Activated T-cell treated with anti-CD3 and anti-CD28 coated beads, Interleukin-2, amount 50 U/mL, for 48 hours (primary cell): ENCODE measurements around the gene COG4.
A peak's percentile ranks its signal among the peaks of the same experiment; 100 is the strongest.

Source experiments
- DNase-seq, 2 experiments: peaks; one replicate each; pipeline ENCODE4 v3.0.0-alpha.2; 2020

The COG4 gene

DNA sequence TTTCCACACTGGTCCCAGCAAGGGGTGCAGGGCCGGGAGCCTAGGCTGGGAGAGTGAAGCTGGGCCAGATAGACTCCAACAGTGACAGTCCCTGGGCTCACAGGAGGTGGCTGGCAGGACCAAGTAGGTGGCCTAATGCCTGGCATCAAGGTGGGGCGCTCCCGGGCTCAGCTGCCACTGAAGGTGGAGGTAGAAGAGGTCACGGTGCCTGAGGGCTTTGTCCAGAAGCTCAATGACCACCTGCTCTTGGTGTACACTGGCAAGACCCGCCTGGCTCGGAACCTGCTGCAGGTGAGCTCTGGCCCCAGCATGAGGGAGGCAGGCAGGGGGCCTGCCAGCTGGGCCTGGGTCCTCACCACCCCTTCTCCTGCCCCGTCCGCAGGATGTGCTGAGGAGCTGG is 45.2 kb downstream of the COG4 start:
- no peak for DNase-seq

DNA sequence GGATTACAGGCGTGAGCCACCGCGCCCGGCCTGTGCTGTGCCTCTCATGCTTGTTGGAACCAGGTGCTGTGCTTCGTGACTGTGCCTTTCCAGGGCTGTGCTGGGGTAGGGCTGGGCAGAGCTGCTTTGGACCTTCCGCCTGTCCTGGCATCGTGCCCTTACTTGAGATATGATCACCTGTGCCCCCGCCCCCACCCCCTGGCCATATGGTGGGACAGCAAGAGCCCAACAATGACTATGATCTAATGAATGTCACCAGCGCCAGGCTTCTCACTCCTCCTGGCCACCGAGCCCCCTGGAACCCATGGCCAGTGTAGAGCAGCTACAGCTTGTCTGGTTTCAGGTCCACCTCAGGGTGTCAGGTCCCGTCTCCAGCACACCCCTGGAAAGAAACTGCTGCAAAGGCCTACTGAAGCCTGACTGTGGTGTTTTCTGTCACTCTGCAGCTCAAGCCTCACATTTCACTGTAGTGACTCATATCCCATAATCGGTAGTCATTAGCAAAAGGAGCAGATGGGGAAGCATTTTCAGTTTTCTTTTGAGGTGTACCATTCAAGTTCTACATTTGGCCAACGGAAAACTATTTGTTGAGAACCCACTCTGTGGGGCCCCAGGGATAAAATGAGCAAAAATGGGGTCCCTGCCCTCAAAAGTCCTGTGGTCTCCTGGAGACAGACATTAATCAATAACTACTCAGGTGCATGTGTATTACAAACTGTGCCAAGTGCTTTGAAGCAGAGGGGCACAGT is 46.9 kb downstream of the COG4 start:
- peak; percentile 68 to 75 for DNase-seq

GRCh38 chr16:70475054-70475871 is 48.1 kb downstream of the COG4 start:
- no peak for DNase-seq

- no peak for DNase-seq
These were observed 48.9 kb downstream of the COG4 start for GRCh38 chr16:70474320-70475053.

- no peak for DNase-seq
These were observed 49.7 kb downstream of the COG4 start for GRCh38 chr16:70473446-70474319.

DNA sequence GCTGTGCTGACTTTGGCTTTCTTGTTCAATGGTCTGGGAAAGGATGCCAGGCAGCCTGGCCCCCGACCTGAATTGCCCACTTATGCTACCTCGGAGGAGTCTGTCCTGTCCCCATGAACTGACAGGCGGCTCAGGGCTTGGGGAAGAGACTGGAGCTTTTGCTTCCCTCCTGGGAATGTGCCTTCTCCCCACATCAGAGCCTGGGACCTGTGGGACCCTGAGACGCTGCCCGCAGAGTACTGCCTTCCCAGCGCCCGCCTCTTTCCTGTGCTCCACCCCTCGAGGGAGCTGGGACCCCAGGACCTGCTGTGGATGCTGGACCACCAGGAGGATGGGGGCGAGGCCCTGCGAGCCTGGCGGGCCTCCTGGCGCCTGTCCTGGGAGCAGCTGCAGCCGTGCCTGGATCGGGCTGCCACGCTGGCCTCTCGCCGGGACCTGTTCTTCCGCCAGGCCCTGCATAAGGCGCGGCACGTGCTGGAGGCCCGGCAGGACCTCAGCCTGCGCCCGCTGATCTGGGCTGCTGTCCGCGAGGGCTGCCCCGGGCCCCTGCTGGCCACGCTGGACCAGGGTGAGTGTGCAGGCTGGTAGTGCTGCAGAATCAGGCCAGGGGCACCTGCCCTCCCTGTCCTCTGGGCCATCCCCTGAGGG is 50.4 kb downstream of the COG4 start:
- no peak for DNase-seq

- DNase-seq, result no peak
These were observed 52.4 kb downstream of the COG4 start for GRCh38 chr16:70470927-70471341.

DNA sequence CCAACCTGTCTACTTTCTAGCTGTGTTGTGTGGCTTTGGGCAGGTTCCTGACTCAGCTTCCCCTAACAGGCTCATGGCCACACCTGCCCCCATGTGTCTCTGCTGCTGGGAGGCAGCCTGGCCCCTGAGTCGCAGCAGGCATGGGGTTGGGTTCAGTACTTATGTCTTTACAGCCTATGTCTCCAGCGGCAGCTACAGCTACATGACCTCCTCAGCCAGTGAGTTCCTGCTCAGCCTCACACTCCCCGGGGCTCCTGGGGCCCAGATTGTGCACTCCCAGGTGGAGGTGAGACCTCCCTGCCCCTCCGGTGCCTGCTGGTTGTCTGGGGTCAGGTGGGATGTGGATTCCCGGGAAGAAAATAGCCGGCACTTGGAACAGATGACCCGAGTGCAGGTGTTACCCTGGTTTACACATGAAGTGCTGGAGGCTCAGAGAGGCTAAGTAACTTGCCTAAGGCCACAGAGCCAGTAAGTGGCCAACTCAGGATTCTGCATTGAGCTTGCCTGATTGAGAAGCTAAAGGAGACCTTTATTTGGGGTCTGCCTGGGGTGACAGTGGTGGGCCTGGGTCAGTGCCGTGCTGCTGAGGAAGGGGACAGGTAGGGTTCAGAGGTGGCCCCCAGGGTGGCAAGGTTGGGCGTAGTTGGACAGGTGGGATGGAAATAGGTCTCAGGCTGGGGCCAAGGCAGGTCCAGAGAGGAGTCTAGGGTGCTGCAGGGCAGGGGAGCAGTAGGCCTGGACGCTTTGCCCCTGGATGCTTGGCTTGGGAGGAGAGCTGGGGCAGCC is 53.0 kb downstream of the COG4 start:
- no peak for DNase-seq

- no peak for DNase-seq
These were observed 54.4 kb downstream of the COG4 start for GRCh38 chr16:70468776-70469525.

- no peak for DNase-seq
These were observed 55.7 kb downstream of the COG4 start for GRCh38 chr16:70467608-70468007.

GRCh38 chr16:70467113-70467512 is 56.2 kb downstream of the COG4 start:
- no peak for DNase-seq

GRCh38 chr16:70466805-70467076 is 56.6 kb downstream of the COG4 start:
- no peak for DNase-seq

GRCh38 chr16:70465999-70466804 is 57.2 kb downstream of the COG4 start:
- no peak for DNase-seq

DNA sequence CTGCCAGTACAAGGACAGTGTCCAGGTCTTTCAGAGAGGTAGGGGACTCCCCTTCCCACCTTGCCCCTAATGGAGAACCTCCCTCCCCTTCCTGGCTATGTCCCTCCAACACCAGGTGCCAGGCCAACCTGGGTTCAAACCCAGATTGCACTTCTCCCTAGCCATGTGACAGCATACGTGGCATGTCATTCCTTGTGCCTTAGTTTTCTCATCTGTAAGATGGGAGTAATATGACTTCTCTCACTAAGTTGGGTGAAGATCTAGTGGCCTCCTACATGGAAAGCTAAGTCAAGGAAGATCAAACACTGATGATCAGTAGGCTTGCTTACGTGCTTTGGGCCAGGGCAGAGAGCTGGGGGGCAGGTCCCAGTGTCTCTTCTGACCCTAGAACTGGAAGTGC is 60.1 kb downstream of the COG4 start:
- DNase-seq, result no peak

DNA sequence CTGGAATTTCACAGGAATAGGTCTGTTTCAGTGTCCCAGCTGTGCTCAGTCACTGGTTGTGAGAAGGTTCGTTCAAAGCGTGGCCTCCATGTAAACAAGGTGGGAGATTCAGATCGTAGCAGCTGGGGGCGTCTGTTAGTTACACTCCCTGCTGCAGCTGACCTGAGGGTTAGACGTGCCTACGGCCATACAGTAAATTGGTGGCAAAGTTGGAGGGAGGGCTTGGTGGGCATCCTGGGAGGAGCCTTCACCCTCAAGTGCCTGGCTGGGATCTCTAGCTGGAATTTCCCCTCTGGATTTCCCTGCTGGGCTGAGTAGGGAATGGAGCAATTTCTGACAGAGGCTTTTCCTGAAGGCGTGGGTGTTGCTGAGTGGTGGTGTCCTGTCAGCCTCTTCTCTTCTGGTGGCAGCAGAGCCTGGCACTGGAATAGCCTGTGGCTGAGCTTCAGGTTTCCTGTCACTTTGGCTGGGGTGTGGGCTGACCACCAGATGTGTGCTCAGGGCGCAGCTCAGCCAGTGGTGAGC is 62.6 kb downstream of the COG4 start:
- no peak for DNase-seq

GRCh38 chr16:70457446-70458166 is 65.7 kb downstream of the COG4 start:
- no peak for DNase-seq

GRCh38 chr16:70455910-70456309 is 67.4 kb downstream of the COG4 start:
- DNase-seq, result no peak

GRCh38 chr16:70454222-70455034 is 68.9 kb downstream of the COG4 start, which contains the start of gene FCSK:
FCSK (plus strand) TSS chr16:70454595; CDS start chr16:70463191, 8,596 bp downstream.
- DNase-seq, result peak; percentile 84 to 85
